ENCODE results near the gene ADAM17.

ADAM17 gene

GRCh38 chr2:9472511-9472910 lies 83.1 kb downstream of the ADAM17 start:
- TF ChIP-seq CTCF (conservative IDR thresholded peaks at IDR 0.05; ENCODE audit: low read depth, low read length) = no peak
- no peak for DNase-seq (ENCODE audit: low read depth)
- H3K4me3 ChIP-seq (ENCODE audit: low read length) = no peak overlapping the region

GRCh38 chr2:9471206-9471605 lies 84.4 kb downstream of the ADAM17 start:
- DNase-seq (ENCODE audit: low read depth) = no peak
- no peak for TF ChIP-seq CTCF (conservative IDR thresholded peaks at IDR 0.05; ENCODE audit: low read depth, low read length)
- H3K4me3 ChIP-seq (ENCODE audit: low read length) = no peak overlapping the region

GRCh38 chr2:9467687-9468086 lies 87.9 kb downstream of the ADAM17 start:
- H3K4me3 ChIP-seq (ENCODE audit: low read length) = no peak overlapping the region
- DNase-seq (ENCODE audit: low read depth) = no peak
- no peak for TF ChIP-seq CTCF (conservative IDR thresholded peaks at IDR 0.05; ENCODE audit: low read depth, low read length)

GRCh38 chr2:9466147-9466683 lies 89.4 kb downstream of the ADAM17 start:
- H3K4me3 ChIP-seq (ENCODE audit: low read length) = no peak overlapping the region
- no peak for DNase-seq (ENCODE audit: low read depth)
- TF ChIP-seq CTCF (conservative IDR thresholded peaks at IDR 0.05; ENCODE audit: low read depth, low read length) = no peak

- TF ChIP-seq CTCF (conservative IDR thresholded peaks at IDR 0.05; ENCODE audit: low read depth, low read length) = no peak
- DNase-seq (ENCODE audit: low read depth) = no peak
- H3K4me3 ChIP-seq (ENCODE audit: low read length) = no peak overlapping the region
These were observed 90.5 kb downstream of the ADAM17 start for GRCh38 chr2:9465170-9465569.

- H3K4me3 ChIP-seq (ENCODE audit: low read length) = no peak overlapping the region
- no peak for TF ChIP-seq CTCF (conservative IDR thresholded peaks at IDR 0.05; ENCODE audit: low read depth, low read length)
- DNase-seq (ENCODE audit: low read depth) = no peak
These were observed 92.0 kb downstream of the ADAM17 start for GRCh38 chr2:9463698-9464034.

GRCh38 chr2:9462886-9463697 lies 92.5 kb downstream of the ADAM17 start:
- no peak for TF ChIP-seq CTCF (conservative IDR thresholded peaks at IDR 0.05; ENCODE audit: low read depth, low read length)
- no peak for DNase-seq (ENCODE audit: low read depth)
- H3K4me3 ChIP-seq (ENCODE audit: low read length) = no peak overlapping the region
